Activated CD4-positive, alpha-beta T cell treated with anti-CD3 and anti-CD28 coated beads, Interleukin-2, amount 50 U/mL, for 16 hours (primary cell): ENCODE measurements around the gene HRH4.

Experiments
- DNase-seq: peaks from one replicate; pipeline ENCODE4 v3.0.0-alpha.2; 2020

The HRH4 gene

DNA sequence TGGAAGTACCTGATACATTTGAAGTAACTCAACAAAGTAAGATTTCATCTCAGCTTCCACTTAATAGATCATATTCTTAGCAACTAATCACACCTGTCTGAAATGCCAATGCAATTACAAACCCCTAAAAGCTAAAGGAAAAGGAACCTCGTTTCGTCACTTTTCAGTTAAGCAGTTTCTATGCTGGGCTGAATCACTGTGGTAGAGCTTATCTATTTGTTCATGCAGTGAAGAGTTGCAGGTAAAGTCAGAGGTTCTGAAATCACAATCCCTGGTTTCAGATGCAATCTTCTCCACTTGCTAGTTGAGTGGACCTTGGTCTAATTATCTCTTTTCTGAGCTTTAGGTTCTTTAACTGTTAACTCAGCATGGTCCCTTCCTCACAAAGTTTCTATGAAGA is 6.3 kb downstream of the HRH4 start:
- peak; percentile 51 for DNase-seq

- no peak for DNase-seq
Measured at GRCh38 chr18:24470022-24470618, 9.7 kb downstream of the HRH4 start.

GRCh38 chr18:24470805-24471204 is 10.4 kb downstream of the HRH4 start:
- no peak for DNase-seq

DNA sequence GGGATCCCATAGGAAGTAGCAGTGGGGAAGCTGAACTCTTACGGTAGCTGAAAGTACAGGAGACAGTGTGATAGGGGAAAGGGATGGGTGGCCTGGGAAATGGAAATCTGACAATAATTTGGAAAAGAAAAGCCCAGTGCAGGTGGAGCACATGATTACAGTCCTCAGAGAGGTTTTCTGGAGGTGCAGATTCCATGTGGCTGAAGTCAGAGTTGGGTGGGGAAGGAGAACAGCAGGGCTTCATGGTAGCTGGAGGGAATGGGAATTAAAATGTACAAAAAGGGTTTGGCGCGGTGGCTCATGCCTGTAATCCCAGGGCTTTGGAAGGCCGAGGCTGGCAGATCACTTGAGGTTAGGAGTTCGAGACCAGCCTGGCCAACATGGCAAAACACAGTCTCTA is 12.2 kb downstream of the HRH4 start:
- no peak for DNase-seq

DNA sequence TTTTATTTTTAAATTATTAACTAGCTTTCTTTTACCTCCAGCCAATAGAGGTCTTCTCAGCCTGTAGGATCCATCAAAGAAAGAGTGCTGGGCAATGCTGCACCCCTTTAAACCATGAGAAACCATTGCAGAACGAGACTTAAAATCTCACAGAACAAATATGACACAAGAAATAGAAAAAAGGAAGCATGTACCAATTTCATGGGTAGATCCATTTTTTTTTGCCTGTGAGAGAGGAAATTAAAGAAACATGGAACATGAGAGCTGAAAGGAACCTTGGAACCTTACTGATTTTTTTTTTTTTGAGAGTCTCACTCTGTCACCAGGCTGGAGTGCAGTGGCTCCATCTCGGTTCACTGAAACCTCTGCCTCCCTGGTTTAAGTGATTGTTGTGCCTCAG is 14.0 kb downstream of the HRH4 start:
- DNase-seq, result no peak

DNA sequence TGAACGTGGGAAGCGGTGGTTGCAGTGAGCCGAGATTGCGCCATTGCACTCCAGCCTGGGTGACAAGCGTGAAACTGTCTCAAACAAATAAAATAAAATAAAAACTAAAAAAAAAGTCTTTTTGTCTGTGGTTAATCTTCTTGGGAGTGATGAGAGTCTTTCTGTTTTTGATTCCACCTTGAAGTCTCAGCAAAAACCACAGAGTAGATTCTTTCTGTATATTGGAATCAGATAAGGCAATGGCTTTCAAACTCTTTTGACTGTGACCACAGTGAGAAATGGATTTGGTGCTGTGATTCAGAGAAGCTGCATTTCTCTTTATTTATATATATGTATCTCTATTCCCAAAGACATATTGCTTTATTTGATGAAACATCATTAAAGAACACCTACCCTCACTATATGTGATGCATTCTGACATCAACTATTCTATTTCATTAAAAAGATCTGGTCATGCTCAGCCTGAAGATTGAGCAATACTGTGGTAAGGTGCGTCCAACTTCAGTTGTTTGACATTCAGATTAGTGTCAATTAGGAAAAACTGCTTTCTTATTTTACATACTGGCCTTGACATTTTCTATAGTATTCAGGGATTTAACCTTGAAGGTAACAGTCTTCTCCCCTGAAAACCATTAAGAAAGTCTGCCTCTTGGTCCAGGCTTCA is 15.6 kb downstream of the HRH4 start:
- DNase-seq, result no peak

DNA sequence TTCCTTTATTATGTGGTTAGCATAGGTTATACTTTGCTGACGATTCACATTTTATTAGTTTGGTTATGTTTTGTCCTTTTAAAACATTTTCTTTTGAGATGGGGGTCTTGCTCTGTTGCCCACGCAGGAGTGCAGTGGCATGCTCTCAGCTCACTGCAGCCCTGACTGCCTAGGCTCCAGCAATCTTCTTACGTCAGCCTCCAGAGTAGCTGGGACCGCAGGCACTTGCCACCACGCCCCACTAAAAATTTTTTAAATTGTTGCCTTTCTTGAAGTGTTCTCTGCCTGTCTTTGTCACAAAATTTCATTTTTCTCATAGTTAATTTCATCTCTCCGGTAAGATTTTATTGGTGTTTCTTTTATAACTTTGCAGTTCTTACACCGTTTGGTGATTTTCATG is 18.9 kb downstream of the HRH4 start:
- DNase-seq, result no peak

DNA sequence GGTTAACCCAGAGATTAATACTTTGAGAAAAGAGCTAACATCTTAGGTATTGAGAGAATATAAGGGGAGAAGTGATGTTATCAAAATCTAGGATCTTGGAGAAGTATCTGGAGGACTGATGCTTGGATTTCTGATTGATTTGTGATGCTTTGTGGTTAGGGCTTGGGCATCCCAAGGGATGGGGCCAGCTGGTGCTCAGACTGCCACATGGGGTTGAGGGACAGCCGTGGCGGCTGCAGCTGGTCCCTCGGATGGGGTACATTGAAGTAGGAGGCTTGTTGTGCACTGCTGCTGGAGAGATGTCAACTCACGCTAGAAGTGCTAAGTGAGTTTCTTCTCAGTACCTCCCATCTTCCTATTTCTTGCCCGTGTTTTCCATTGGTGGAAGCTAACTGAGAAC is 22.4 kb downstream of the HRH4 start:
- no peak for DNase-seq

DNA sequence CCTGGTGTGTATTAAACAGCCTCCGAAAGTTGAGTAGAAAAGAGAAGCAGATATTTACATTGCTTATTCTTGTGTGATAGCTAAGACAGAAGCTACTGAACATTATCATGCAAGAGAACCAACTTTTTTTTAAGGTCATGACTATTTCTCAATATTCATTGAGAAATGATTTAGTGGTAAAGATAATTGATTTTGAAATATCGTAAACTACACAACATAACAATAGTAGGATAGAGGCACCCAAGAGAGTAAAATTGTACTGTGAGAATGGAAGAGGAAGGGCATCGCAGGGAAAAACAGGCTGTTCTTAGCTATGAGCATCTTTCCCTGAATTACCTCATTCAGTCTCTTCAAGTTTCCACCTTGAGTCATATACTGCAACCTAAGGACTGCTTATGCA is 25.2 kb downstream of the HRH4 start:
- DNase-seq, result no peak

- no peak for DNase-seq
Measured at GRCh38 chr18:24486684-24487083, 26.2 kb downstream of the HRH4 start.

GRCh38 chr18:24488824-24489493 is 28.5 kb downstream of the HRH4 start:
- peak; percentile 60 for DNase-seq

DNA sequence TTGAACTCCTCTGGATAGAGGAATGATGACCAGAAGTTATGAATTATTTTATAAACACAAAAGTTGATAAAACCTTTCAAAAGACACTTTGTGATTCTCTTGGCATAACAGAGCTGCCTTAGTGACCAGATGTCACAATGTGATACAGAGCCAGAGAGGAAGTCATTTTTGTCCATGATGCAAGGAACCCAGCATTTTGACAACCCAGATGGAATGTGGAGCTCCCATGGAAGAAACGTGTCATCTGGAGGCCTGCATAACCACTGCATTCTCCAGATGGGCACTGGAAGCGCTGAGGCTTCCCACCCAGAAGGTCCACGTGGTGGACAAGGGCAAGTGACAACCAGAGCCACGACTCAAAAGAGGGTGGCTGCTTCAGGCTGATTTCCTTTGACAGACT is 30.1 kb downstream of the HRH4 start:
- no peak for DNase-seq

GRCh38 chr18:24491927-24492834 is 31.7 kb downstream of the HRH4 start:
- DNase-seq, result peak; percentile 63

GRCh38 chr18:24494586-24494985 is 34.1 kb downstream of the HRH4 start:
- no peak for DNase-seq

DNA sequence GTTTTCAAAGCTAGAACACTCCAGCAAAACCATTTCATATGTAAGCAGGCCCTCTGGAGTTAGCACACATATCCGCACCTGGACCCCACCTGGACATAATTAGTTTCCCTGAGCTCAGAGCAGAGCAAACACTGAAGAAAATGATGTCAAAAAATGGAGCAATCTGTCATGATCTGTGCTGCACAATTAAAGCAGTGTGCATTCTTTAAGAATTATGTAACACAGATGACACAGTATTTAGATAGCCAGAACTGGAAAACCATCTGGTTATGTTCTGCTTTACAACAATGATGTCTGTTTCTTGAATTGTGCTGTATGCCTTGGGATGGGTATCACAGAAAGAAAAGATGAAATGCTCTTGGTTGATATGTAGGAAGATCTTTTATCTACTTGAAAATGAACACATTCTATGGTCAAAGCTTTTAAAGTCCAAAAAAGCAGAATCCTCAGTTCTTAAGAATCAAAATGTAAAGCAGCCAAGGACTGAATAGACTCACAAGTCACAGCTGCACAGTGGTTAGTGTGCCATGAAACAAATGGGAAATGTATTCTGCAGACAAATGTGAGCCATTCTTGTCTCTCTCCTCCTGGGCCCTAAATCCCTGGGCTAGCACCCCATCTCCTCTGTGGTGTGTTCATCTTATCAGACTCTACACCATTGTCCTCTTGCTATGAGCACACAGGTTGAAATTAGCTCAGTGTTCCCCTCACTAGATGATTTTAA is 36.8 kb downstream of the HRH4 start:
- no peak for DNase-seq

DNA sequence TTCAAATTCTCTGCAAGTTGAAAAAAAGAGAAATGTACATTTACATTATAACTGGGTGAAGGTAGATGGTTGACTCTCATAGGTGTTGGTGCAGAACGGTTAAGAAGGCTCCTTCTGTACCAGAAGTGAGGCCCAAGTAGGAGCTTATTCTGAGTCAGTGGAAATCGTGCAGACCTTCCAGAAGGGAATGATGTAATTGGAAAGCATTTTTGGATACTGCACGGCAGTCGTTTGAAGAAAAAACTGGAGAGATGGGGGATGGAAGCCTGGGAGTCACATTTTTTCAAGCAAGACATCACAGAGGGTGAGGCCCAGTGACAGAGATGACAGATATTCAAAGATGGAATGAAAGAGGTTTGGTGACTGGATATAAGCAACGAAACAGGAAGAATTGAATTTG is 39.4 kb downstream of the HRH4 start:
- no peak for DNase-seq

- peak; percentile 27 for DNase-seq
Measured at GRCh38 chr18:24500217-24500616, 39.8 kb downstream of the HRH4 start.

- no peak for DNase-seq
Measured at GRCh38 chr18:24500766-24501165, 40.3 kb downstream of the HRH4 start.

DNA sequence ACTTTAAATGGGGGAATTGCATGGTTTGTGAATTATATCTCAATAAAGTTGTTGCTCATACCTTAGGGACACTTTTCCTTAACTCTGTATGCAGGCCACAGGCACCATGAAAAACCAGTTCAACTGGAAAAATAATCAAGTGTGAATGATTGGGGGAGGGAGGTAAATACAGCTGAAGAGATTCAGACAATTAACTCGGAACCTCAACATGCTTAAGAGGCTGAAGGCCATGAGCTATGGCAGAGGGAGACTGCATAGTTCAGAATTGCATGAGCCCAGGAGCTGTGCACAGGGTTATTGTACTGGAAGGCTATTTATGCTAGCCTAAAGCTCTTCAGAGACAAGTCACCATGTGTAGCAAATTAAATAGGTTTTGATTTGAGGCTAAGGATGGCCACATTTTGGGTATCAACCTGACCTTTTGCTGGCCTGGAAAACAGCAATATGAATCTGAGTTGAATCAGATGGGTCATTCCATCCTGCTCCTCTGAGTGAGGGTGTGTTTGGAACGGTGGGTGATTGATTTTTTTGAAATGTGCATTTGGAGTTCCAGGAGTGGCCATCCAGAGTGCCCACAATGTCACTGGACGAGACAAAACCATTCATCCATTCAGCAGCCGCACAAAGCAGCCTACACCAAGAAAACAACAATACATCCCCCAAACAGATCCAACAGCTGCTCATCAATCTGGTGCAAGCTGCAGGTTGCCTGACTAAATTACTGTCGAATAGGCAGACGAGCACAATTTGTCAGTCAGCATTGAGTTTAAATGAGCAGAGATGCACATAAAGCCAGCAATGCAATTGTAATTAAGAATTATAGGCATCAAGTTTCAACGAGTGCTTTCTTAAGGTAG is 42.5 kb downstream of the HRH4 start:
- no peak for DNase-seq

GRCh38 chr18:24504401-24504800 is 44.0 kb downstream of the HRH4 start:
- DNase-seq, result no peak

GRCh38 chr18:24506175-24506574 is 45.7 kb downstream of the HRH4 start:
- DNase-seq, result no peak

GRCh38 chr18:24509435-24509834 is 49.0 kb downstream of the HRH4 start:
- no peak for DNase-seq
